GM19468 (cell line): ENCODE data around the gene SCN2A.

Experiments
- ATAC-seq: cut with Tn5 transposase; IDR thresholded peaks from one replicate; pipeline ENCODE4 v1.9.1; 2021; ENCODE audit warnings: mild to moderate bottlenecking, moderate library complexity, moderate number of reproducible peaks; ENCODE audit not compliant: unreplicated experiment; ENCODE audit errors: extremely low read depth

SCN2A gene

GRCh38 chr2:165239230-165239629 is at the start of gene SCN2A:
SCN2A (plus strand) TSS chr2:165239414; CDS start chr2:165295824, 56,410 bp downstream.
- ATAC-seq = peak; percentile 61

GRCh38 chr2:165191096-165191728 is 48.0 kb upstream of the SCN2A start:
- no peak for ATAC-seq

GRCh38 chr2:165192729-165193128 is 46.5 kb upstream of the SCN2A start:
- ATAC-seq = peak; percentile 4

- ATAC-seq = peak; percentile 96
Observed at GRCh38 chr2:165193178-165193777, 45.9 kb upstream of the SCN2A start.

GRCh38 chr2:165196411-165196810 is 42.8 kb upstream of the SCN2A start:
- ATAC-seq = no peak

- ATAC-seq = no peak
Observed at GRCh38 chr2:165197346-165197745, 41.9 kb upstream of the SCN2A start.

GRCh38 chr2:165198181-165198580 is 41.0 kb upstream of the SCN2A start:
- no peak for ATAC-seq

DNA sequence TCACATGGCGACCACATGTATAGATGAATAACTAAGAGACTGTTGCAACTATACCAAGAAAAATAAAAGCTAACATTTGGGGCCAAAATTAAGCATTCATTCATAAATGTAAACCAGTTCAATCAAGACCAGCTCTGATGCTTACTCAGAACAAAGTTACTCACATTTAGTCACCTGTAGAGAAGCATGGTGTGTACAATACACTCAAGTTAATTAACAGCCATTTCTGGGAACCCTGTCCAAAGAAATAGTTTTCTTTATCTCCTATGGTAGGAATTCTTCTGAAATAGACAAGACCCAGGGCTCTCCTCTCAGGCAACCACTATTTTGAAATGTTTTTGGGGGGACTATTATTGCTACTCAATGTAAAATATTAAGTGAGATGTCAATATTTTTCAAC is 37.0 kb upstream of the SCN2A start:
- ATAC-seq = no peak

DNA sequence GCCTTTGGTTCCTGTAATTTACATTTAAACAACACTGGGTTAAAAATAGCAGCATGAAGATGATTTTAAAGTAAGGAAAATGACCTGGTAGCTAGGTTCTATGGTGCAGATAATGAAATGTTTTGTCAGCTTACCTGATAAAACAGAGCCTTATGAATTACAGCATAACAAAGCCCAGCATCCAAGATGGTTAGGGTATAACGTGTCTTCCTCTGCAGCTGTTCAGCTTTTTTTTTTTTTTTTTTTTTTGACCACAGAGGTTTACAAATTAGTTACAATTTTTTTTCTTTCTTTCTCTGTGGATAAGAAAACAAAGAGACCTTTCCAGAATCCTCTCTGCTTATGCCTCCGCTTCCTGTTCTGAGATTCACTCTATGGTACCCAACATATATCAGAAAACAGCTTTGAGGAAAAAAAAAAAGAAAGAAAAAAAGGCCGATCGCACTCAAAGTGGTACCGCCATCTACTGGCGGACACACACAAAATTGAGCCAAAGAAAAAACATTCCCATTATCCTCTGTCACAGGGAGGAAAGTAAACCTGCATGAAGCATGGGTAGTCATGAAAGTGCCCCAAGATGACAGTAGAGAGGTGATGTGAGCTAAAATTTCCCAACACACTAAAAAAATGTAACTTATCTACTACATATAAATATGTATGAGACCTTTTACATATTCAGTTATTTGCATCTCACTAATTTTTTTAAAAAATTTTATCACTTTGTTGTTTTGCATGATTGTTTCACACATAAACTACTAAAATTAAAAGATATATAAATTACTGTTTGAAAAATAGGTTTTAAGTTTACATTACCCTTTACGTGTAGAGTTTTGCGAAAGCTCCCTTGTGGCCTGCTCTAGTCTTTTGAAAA is 35.3 kb upstream of the SCN2A start, which contains the start of gene SCN3A:
Gene SCN3A (minus strand): TSS at position 362 of the 871 bp plus-strand sequence. CDS start 27,656 bp downstream, outside the sequence.
- ATAC-seq = no peak

DNA sequence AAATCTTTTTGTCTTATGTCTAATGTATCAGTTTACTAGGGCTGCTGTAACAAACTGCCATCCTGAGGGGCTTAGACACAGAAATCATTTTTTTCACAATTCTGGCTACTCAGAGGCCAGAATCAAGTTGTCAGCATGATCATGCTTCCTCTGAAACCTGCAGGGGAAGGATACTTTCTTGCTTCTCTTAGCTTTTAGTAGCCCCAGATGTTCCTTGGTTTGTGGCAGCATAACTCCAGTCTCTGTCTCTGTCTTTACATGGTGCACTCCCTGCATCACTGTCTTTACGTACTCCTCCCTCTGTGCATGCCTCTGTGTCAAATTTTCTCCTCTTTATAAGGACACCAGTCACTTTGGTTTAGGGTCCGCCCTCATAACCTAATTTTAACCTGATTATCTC is 33.3 kb upstream of the SCN2A start:
- ATAC-seq = no peak

GRCh38 chr2:165208094-165208493 is 31.1 kb upstream of the SCN2A start:
- no peak for ATAC-seq

GRCh38 chr2:165214093-165214492 is 25.1 kb upstream of the SCN2A start:
- ATAC-seq = no peak

DNA sequence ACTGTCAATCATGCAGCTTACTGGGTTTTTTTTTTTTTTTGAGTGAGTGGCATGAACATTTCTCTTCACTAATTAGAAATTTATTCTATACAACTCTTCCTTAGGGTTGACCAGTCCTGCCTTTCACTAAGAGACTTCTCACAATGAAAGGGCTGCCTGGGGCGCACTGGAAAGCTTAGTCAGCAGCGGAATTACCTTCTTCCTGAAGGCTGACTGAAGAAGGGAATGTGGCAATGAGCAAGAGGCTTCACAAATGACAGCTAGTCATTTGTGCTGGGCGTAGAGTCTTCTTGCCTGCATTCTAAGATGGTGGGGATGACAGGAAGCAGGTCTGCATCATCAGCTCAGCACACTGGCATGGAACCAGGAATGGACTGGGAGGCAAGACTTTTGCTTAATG is 19.7 kb upstream of the SCN2A start:
- no peak for ATAC-seq

DNA sequence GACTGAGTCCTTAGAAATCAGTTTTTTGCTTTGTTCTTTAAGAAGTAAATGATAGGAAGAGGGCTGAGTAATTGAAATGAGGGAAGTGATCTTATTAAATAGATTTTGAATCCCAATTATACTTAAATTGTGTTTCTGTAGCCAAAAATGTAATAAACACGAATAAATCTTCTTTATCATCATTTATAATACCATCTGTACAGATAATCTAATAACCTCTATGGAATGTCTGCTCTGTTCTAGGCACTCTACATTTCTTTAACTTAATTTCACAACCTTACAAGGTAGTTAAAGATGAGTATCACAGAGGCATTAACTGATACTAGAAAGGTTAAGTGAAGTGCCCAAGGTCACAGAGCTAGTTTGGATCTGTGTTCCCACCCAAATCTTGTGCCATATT is 14.3 kb upstream of the SCN2A start:
- ATAC-seq = no peak

DNA sequence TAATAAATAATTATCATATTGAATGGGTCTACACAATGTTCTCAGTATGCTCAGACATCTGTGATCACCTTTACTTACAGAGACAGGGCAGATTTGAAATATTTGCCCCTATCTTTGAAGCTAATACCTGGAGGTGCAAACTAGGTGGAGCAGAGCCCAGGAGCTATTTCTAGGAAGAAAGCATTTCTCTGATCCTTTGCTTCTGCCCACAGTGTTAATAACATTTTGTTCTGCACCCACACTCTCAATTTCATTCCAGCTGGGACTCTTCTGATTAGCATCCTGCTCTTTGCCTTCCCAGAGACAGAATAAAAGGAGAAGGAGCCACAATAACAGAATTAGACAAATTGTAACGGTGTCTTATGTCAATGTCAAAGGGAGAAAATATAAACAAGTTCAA is 11.6 kb upstream of the SCN2A start:
- ATAC-seq = no peak

DNA sequence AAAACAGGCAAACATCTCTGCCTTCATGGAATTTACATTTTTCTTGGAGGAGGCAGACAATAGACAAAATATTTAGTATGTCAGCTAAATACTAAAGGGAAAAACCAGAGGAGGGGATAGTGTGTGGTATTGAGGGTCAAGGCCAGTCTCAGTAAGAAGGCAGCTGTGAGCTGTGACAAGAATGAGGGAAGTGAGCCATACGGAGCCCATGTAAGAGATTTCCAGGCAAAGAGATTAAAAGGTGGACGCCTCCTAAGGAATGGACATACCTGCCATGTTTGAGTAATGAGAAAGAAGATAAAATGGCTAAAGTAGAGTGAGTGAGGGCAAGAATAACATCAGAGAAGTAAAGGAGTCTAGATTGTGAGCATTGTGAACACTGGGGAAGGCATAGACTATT is 2.2 kb upstream of the SCN2A start:
- no peak for ATAC-seq

DNA sequence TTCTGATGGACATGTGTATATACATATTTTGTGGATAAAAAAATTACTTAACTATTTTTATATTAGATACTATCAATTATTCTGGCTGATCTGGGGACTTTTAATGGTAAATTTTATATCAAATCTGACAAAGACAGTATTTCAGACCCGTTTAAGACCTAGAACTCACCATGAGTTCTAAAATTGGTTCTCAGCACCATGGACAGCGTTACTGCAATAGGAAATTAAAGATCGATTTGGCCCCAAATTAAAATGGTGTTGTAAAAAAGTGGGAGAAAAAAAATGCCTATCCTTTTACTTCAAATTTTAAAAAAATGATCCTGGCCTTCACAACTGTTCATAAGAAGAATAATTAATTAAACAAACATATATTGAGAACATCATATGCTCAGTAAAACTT is 919 bp upstream of the SCN2A start:
- no peak for ATAC-seq

- ATAC-seq = no peak
Observed at GRCh38 chr2:165239856-165240515, 772 bp downstream of the SCN2A start.

- no peak for ATAC-seq
Observed at GRCh38 chr2:165240916-165241315, 1.7 kb downstream of the SCN2A start.

- no peak for ATAC-seq
Observed at GRCh38 chr2:165245081-165245793, 6.0 kb downstream of the SCN2A start.
